CD4-positive, alpha-beta T cell treated with Interleukin-2 at 100 ng/mL for 4 hours (primary cell): ENCODE results near the gene SP4.

ENCODE experiments used
- DNase-seq: peaks from one replicate; pipeline ENCODE4 v3.0.0-alpha.2; 2020; ENCODE audit warnings: low spot score

The SP4 gene

GRCh38 chr7:21443149-21443841 lies 15.4 kb downstream of the SP4 start:
- no peak for DNase-seq

GRCh38 chr7:21448974-21449373 lies 21.1 kb downstream of the SP4 start:
- no peak for DNase-seq

- DNase-seq: no peak
These were observed 22.2 kb downstream of the SP4 start for GRCh38 chr7:21450076-21450475.

GRCh38 chr7:21450941-21451340 lies 23.1 kb downstream of the SP4 start:
- no peak for DNase-seq

GRCh38 chr7:21454182-21454581 lies 26.3 kb downstream of the SP4 start:
- no peak for DNase-seq

GRCh38 chr7:21454906-21455305 lies 27.0 kb downstream of the SP4 start:
- DNase-seq: no peak

GRCh38 chr7:21461282-21461681 lies 33.4 kb downstream of the SP4 start:
- DNase-seq: no peak

GRCh38 chr7:21462081-21462480 lies 34.2 kb downstream of the SP4 start:
- DNase-seq: no peak

GRCh38 chr7:21463524-21463923 lies 35.6 kb downstream of the SP4 start:
- no peak for DNase-seq

GRCh38 chr7:21468969-21469368 lies 41.1 kb downstream of the SP4 start:
- DNase-seq: no peak

GRCh38 chr7:21469894-21470293 lies 42.0 kb downstream of the SP4 start:
- no peak for DNase-seq

- DNase-seq: no peak
These were observed 44.1 kb downstream of the SP4 start for GRCh38 chr7:21472029-21472428.

GRCh38 chr7:21476429-21476828 lies 48.5 kb downstream of the SP4 start:
- no peak for DNase-seq

- DNase-seq: no peak
These were observed 53.0 kb downstream of the SP4 start for GRCh38 chr7:21480693-21481403.

GRCh38 chr7:21486511-21486910 lies 58.6 kb downstream of the SP4 start:
- DNase-seq: no peak

- DNase-seq: no peak
These were observed 67.8 kb downstream of the SP4 start for GRCh38 chr7:21495731-21496130.

GRCh38 chr7:21497072-21497471 lies 69.2 kb downstream of the SP4 start:
- no peak for DNase-seq

- DNase-seq: no peak
These were observed 72.4 kb downstream of the SP4 start for GRCh38 chr7:21500117-21500832.

- DNase-seq: no peak
These were observed 76.1 kb downstream of the SP4 start for GRCh38 chr7:21504021-21504420.

GRCh38 chr7:21507627-21508343 lies 79.9 kb downstream of the SP4 start:
- DNase-seq: peak; percentile 44

- no peak for DNase-seq
These were observed 80.7 kb downstream of the SP4 start for GRCh38 chr7:21508538-21508937.

- DNase-seq: no peak
These were observed 86.2 kb downstream of the SP4 start for GRCh38 chr7:21514062-21514461.

- no peak for DNase-seq
These were observed 96.8 kb downstream of the SP4 start for GRCh38 chr7:21524680-21525079.
